CD4-positive, alpha-beta T cell treated with Interleukin-2 at 100 ng/mL for 4 hours (primary cell): ENCODE data around the gene VEGFA.
A peak's percentile ranks its signal among the peaks of the same experiment; 100 is the strongest.

Experiments
- DNase-seq: peaks from one replicate; pipeline ENCODE4 v3.0.0-alpha.2; 2020; ENCODE audit warnings: low spot score

The VEGFA gene

GRCh38 chr6:43759136-43759906 lies 10.7 kb upstream of the VEGFA start:
- DNase-seq: no peak

GRCh38 chr6:43759907-43760206 lies 10.2 kb upstream of the VEGFA start:
- DNase-seq: no peak

DNA sequence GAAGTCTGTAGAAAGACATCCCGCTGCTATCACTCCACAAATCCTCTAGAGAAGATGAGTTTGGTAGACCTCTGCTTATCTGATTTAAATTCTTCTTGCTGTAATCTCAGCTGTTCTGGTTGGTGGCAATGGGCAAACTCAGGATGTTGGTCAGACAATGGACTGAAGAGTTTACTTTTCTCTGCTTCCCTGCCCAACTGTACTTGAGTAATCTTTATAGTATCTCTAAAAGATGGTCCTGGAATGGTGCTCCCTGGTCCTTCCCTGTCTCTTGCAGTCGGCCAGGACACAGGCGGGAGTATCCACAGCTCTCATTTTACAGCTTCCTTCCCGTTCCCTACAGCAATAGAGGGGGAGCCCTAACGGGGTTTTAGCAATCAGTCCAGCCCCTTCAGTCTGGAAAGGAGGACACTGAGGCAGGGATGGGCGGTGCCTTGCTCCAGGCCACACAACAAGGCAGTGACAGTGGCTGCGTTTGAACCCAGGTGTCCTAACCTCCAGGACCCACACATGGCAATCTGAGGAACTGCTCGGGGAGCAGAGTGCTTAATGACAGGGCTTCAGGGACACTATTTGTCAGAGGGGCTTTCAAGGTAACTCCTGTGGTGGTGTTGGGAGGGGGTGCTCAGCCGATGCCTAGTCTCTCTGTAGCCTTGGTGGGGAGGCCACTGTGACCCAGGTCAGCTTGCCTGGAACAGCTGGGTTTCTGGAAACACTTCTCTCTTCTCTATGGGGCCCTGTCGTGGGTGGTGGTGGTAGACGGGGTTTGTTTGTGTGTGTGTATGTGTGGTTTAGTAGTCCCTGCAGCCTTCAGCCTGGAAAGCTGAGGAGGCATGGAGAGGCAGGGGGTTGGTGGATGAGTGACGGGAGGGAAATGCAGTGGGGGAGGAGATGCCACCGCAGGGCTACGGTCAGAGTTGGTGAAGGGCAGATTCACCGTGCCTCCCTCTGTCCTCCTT lies 9.5 kb upstream of the VEGFA start:
- DNase-seq: no peak

DNA sequence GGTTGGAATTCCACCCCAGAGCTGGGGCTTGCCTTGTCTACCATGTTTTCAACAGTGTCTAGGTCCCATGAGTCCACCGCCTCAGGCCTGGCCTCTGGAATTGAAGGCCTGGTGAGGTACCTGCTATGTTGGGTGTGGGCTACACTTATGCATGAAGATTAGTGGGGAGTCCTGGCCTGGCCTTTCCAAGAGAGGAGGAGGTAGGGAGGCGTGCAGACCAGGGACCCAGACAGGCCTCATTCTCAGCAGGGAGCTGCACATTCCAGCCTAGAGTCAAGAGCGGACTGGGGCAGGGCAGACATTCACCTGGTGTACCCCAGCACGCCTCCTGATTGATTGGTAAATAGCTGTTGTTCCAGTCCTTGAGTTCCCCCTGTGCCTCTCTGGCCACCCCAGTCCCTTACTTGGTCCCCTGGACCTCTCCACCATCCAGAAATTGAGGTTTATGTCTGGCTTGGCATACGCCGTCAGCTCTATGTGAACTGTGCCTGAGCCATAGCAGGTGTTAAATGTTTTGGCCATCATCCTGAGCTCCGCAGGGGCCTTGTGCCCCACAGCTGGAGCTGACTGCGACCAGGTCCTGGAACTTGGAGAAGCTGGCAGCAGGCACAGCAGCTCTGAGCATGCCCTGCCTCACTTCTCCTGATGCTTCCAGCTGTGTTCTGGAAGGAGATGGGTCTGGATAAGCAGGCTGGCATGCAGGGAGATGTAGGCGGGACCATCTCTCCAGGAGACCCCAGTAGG lies 8.2 kb upstream of the VEGFA start:
- DNase-seq: no peak

- no peak for DNase-seq
These were observed 7.6 kb upstream of the VEGFA start for GRCh38 chr6:43762410-43762768.

DNA sequence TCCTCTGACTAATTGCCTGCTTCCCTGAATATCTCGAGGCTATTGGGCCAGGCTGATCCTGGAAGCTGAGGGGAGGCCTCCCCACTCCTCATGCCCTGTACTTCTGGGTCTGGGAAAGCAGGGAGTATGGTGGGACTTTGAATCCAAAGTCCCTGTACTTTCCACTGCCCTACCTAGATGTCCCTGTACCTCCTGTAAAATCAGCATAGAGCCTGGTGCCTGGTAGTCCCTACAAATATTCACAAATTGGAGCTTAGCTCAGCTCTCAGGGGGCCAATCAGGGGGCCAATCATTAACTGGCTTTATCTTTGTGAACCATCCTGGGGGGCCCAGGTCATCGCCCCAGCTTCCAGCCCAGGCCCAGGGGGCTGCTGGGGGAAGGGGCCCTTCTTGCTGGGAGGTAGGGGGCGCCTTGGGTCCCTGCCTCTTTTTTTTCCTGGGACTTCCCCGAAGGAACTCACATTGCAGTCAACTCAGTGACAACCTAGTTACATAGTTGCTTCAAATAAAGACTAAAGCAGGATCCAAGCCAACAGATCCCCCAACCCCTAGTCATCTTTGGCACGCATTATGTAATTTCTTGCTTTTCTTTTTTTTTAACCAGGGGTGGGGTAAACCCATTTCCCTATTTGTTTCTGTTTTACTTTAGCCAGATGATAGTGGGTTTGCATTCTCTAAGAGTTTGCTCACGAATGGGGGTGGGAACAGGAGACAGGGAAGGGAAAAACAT lies 6.9 kb upstream of the VEGFA start:
- DNase-seq: no peak

- DNase-seq: no peak
These were observed 6.0 kb upstream of the VEGFA start for GRCh38 chr6:43763812-43764522.

- no peak for DNase-seq
These were observed 5.2 kb upstream of the VEGFA start for GRCh38 chr6:43764772-43765171.

GRCh38 chr6:43765776-43766499 lies 4.1 kb upstream of the VEGFA start:
- no peak for DNase-seq

DNA sequence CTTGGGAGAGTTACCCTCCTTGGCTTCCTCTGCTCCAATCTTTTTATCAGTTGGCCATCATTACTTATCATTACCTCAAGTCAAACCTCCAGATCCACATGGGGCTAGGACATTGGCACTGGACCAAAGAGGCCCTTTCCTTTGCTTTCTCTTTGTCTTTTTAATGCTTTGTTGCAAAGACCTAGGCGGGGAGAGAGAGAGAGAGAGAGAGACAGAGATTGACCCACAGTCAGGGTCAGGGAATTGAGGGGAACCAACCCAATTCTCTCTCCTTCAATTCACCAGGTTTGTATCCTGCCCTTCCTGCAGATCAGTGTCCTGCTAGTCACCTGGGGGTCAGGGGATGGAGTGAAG lies 3.5 kb upstream of the VEGFA start:
- DNase-seq: no peak

DNA sequence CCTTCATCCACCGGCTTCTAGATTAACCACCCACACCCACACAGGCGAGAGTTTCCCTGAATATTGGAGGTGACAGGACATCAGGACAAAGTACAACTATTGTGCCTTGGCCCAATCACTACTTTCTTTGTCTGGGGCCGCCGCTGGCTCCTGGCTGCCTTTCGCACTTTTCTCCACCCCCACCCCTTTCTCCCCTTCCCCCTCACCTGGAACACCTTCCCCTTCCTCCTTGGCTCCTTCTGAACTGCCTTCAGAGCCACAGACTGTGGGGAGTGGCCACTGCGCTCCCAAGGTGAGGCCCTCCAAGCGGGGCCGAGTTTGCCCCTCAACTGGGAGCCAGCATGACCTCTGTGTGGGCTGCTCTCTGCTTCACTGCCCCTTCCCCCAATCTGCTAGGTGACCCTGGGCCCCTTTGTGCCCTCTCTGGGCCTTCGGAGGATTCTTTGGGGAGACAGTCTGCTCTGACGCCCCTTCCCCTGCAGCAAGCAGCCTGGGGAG lies 3.0 kb upstream of the VEGFA start:
- no peak for DNase-seq

DNA sequence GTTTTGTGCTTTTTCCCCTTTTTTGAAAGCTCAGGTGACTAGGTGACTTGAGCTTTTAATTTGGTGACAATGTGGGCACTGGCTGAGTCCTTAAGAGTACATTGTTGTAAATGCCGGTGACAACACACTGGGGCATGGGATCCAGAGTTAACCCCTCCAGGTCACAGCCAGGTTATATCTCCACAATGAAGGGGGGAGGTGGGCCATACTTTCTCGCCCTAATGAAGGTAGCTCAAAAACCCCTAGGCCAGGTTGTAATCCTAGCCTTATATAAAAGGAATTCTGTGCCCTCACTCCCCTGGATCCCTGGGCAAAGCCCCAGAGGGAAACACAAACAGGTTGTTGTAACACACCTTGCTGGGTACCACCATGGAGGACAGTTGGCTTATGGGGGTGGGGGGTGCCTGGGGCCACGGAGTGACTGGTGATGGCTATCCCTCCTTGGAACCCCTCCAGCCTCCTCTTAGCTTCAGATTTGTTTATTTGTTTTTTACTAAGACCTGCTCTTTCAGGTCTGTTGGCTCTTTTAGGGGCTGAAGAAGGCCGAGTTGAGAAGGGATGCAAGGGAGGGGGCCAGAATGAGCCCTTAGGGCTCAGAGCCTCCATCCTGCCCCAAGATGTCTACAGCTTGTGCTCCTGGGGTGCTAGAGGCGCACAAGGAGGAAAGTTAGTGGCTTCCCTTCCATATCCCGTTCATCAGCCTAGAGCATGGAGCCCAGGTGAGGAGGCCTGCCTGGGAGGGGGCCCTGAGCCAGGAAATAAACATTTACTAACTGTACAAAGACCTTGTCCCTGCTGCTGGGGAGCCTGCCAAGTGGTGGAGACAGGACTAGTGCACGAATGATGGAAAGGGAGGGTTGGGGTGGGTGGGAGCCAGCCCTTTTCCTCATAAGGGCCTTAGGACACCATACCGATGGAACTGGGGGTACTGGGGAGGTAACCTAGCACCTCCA lies 2.2 kb upstream of the VEGFA start:
- no peak for DNase-seq

GRCh38 chr6:43768506-43768860 lies 1.5 kb upstream of the VEGFA start:
- no peak for DNase-seq

- no peak for DNase-seq
These were observed 957 bp upstream of the VEGFA start for GRCh38 chr6:43768983-43769525.

GRCh38 chr6:43770372-43771209 lies 580 bp downstream of the VEGFA start:
- peak; percentile 3 for DNase-seq

DNA sequence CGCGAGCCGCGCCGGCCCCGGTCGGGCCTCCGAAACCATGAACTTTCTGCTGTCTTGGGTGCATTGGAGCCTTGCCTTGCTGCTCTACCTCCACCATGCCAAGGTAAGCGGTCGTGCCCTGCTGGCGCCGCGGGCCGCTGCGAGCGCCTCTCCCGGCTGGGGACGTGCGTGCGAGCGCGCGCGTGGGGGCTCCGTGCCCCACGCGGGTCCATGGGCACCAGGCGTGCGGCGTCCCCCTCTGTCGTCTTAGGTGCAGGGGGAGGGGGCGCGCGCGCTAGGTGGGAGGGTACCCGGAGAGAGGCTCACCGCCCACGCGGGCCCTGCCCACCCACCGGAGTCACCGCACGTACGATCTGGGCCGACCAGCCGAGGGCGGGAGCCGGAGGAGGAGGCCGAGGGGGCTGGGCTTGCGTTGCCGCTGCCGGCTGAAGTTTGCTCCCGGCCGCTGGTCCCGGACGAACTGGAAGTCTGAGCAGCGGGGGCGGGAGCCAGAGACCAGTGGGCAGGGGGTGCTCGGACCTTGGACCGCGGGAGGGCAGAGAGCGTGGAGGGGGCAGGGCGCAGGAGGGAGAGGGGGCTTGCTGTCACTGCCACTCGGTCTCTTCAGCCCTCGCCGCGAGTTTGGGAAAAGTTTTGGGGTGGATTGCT lies 1.3 kb downstream of the VEGFA start:
- peak; percentile 40 for DNase-seq

- DNase-seq: no peak
These were observed 2.1 kb downstream of the VEGFA start for GRCh38 chr6:43771858-43772680.
